ENCODE data around the gene TPM4. TPM values are rescaled to one million over a fixed set of nuclear protein-coding genes. Genes with fewer than 3 reads are reported as not detected.

TPM4 gene
- total RNA-seq, 1 donor from 2014 or later = 582 TPM

DNA sequence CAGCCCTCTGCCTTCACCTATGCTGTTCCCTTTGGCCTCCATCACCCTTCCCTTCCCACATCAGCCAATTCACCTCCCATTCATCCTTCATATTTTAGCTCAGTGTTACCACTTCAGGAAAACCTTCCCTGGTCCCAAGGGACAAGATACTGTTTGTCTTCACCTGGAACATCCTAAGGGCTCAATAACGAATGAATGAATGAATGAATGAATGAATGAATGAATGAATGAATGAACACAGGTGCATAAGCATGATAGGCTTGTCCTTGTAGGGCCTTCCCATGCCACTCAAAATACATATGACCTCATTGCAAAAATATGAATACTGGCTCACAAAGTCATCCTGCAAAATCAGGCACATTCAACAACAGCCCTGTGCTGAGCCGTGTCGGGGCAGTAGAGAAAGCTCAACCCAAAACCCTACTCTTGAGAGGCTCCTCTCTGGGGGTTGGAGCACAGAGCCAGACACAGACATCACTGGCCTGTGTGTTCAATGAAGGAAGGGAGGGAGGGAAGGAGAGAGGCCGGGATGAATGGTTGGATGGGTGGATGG, 33.7 kb upstream of the TPM4 start:
- H3K27me3 Mint-ChIP-seq (ENCODE audit: low read depth) = peaks cover 22% of the 10 kb centered on the region
- no peak overlapping the region for H3K27ac Mint-ChIP-seq
- DNase-seq (ENCODE audit: low spot score in 2 of 2, unreplicated experiment in 2 of 2) = no peak
- no peak overlapping the region for H3K4me3 Mint-ChIP-seq
- no peaks in the 10 kb centered on the region for H3K9me3 Mint-ChIP-seq
- H3K4me1 Mint-ChIP-seq = peaks cover 11% of the 10 kb centered on the region
- TF ChIP-seq, protein P1, sequence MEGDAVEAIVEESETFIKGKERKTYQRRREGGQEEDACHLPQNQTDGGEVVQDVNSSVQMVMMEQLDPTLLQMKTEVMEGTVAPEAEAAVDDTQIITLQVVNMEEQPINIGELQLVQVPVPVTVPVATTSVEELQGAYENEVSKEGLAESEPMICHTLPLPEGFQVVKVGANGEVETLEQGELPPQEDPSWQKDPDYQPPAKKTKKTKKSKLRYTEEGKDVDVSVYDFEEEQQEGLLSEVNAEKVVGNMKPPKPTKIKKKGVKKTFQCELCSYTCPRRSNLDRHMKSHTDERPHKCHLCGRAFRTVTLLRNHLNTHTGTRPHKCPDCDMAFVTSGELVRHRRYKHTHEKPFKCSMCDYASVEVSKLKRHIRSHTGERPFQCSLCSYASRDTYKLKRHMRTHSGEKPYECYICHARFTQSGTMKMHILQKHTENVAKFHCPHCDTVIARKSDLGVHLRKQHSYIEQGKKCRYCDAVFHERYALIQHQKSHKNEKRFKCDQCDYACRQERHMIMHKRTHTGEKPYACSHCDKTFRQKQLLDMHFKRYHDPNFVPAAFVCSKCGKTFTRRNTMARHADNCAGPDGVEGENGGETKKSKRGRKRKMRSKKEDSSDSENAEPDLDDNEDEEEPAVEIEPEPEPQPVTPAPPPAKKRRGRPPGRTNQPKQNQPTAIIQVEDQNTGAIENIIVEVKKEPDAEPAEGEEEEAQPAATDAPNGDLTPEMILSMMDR (IDR thresholded peaks at IDR 0.05; ENCODE audit: unreplicated experiment) = no peak
- H3K36me3 Mint-ChIP-seq = no peaks in the 10 kb centered on the region

DNA sequence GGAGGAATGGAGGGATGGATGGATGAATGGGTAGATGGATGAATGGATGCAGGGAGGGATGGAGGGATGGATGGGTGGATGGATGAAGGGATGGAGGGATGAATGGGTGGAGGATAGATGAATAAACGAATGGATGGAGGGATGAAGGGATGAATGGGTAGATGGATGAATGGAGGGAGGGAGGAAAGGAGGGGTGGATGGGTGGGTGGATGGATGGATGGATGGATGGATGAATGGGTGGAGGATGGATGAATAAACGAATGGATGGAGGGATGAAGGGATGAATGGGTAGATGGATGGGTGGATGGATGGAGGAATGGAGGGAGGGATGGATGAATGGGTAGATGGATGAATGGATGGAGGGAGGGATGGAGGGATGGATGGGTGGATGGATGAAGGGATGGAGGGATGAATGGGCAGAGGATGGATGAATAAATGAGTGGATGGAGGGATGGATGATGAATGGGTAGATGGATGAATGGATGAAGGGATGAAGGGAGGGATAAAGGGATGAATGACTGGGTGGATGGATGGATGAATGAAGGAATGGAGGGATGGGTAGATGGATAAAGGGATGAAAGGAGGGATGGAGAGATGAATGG, 33.0 kb upstream of the TPM4 start:
- Mint-ChIP-seq H3K27ac (no peak overlapping the region), H3K4me1 (peaks cover 11% of the 10 kb centered on the region), H3K4me3 (no peak overlapping the region), H3K9me3 (no peaks in the 10 kb centered on the region), H3K27me3 (ENCODE audit: low read depth) (peaks cover 22% of the 10 kb centered on the region), H3K36me3 (no peaks in the 10 kb centered on the region)
- DNase-seq (ENCODE audit: low spot score in 2 of 2, unreplicated experiment in 2 of 2) = no peak
- TF ChIP-seq, protein P1 (IDR thresholded peaks at IDR 0.05; ENCODE audit: unreplicated experiment) = no peak

DNA sequence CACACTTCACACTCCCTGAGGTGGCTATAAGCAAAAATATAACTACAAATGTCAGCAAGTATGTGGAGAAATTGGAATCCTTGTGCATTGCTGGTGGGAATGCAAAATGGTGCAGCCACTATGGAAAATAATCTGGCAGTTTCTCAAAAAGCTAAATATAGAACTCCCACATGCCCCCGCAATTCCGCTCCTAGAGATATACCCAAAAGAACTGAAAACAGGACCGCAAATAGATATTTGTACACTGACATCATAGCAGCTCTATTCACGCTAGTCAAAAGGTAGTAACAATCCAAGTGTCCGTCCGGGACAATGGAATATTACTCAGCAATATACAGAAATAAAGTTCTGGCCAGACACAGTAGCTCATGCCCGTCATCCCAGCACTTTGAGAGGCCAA, 31.5 kb upstream of the TPM4 start:
- H3K36me3 Mint-ChIP-seq = no peaks in the 10 kb centered on the region
- TF ChIP-seq, protein P1 (IDR thresholded peaks at IDR 0.05; ENCODE audit: unreplicated experiment) = no peak
- DNase-seq (ENCODE audit: low spot score in 2 of 2, unreplicated experiment in 2 of 2) = no peak
- no peak overlapping the region for H3K4me3 Mint-ChIP-seq
- no peaks in the 10 kb centered on the region for H3K9me3 Mint-ChIP-seq
- H3K4me1 Mint-ChIP-seq = peaks cover 11% of the 10 kb centered on the region
- peaks cover 24% of the 10 kb centered on the region for H3K27me3 Mint-ChIP-seq (ENCODE audit: low read depth)
- no peak overlapping the region for H3K27ac Mint-ChIP-seq

DNA sequence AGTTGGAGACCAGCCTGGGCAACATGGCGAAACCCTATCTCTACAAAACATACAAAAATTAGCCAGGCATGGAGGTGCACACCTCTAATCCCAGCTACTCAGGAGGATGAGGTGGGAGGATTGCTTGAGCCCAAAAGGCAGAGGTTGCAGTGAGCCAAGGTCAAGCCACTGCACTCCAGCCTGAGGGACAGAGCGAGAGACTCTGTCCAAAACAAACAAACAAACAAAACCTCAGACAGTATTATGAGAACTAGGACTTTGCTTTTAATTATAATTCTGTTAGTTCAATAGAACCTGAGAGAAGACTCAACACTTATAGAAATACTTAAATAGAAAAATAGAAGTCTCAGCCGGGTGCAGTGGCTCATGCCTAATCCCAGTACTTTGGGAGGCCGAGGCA, 31.1 kb upstream of the TPM4 start:
- Mint-ChIP-seq H3K4me3 (no peak overlapping the region), H3K9me3 (no peaks in the 10 kb centered on the region), H3K36me3 (no peaks in the 10 kb centered on the region), H3K27ac (no peak overlapping the region), H3K27me3 (ENCODE audit: low read depth) (peaks cover 25% of the 10 kb centered on the region), H3K4me1 (peaks cover 11% of the 10 kb centered on the region)
- TF ChIP-seq, protein P1 (IDR thresholded peaks at IDR 0.05; ENCODE audit: unreplicated experiment) = no peak
- no peak for DNase-seq (ENCODE audit: low spot score in 2 of 2, unreplicated experiment in 2 of 2)

DNA sequence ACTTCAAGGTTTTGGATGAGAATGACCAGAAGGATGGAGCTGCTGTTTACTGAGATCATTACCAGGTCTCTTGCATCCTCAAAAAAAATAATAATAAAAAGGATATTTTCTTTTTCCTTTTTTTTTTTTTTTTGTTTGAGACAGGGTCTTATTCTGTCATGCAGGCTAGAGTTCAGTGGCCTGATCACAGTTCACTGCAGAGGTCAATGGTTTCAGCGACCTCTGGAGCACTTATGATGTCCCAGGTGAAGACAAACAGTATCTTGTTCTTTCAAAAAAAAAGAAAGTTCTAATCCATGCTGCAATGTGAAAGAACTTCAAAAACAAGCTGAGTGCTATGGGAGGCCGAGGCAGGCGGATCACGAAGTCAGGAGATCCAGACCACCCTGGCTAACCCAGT, 30.4 kb upstream of the TPM4 start:
- Mint-ChIP-seq H3K36me3 (no peaks in the 10 kb centered on the region), H3K9me3 (no peaks in the 10 kb centered on the region), H3K4me3 (no peak overlapping the region), H3K27ac (no peak overlapping the region), H3K4me1 (peaks cover 7% of the 10 kb centered on the region), H3K27me3 (ENCODE audit: low read depth) (peaks cover 28% of the 10 kb centered on the region)
- TF ChIP-seq, protein P1 (IDR thresholded peaks at IDR 0.05; ENCODE audit: unreplicated experiment) = no peak
- no peak for DNase-seq (ENCODE audit: low spot score in 2 of 2, unreplicated experiment in 2 of 2)
